Hepatocyte (in vitro differentiated cells): ENCODE measurements around the gene SLC2A5.

Experiments used
- CTCF ChIP-seq: fragments of 200-600 bp; sonication (generic); IDR thresholded peaks from 2 replicates; pipeline ENCODE4 v1.5.1; 2016; ENCODE audit warnings: antibody characterized with exemption, mild to moderate bottlenecking; ENCODE audit not compliant: poor library complexity
- EZH2 ChIP-seq: fragments of 200-600 bp; sonication (generic); IDR thresholded peaks from 2 replicates; pipeline ENCODE4 v1.6.1; 2016; ENCODE audit warnings: antibody characterized with exemption, mild to moderate bottlenecking, borderline replicate concordance

GRCh38 chr1:9115351-9116205 lies 46.1 kb upstream of the SLC2A5 start:
- no peak for TF ChIP-seq CTCF
- no peak for TF ChIP-seq EZH2
